Activated CD4-positive, alpha-beta T cell treated with anti-CD3 and anti-CD28 coated beads, Interleukin-10, Interleukin-2, amounts not matched to agents 100 ng/mL and 50 ng/mL, durations not matched to agents 16 hours and 8 hours (primary cell): ENCODE data around the gene SLC17A2.

ENCODE experiments used
- DNase-seq: peaks from one replicate; pipeline ENCODE4 v3.0.0-alpha.2; 2020

The SLC17A2 gene

GRCh38 chr6:25882051-25882496, 48.4 kb downstream of the SLC17A2 start:
- DNase-seq: peak; percentile 73

- no peak for DNase-seq
Measured at GRCh38 chr6:25880601-25881000, 49.9 kb downstream of the SLC17A2 start.

- no peak for DNase-seq
Measured at GRCh38 chr6:25878721-25879322, 51.7 kb downstream of the SLC17A2 start.

GRCh38 chr6:25875926-25876602, 54.4 kb downstream of the SLC17A2 start:
- no peak for DNase-seq

DNA sequence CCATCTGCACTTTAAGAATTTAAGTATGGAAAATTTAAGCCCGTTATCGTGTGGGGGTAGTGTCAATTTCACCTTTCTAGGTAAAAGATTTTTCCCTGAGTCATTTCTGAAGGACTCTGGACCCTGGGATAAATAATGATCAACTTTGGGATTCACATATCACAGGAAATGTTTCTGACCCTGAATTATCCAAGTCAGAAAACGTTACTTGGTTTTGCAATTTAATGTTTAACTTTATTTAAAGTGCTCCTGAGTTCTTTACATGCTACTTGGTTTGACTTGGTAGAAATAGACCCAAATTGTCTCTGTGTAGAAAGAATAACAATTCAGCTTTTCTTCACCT, 55.0 kb downstream of the SLC17A2 start:
- no peak for DNase-seq

GRCh38 chr6:25874822-25875562, 55.5 kb downstream of the SLC17A2 start:
- peak; percentile 49 for DNase-seq

DNA sequence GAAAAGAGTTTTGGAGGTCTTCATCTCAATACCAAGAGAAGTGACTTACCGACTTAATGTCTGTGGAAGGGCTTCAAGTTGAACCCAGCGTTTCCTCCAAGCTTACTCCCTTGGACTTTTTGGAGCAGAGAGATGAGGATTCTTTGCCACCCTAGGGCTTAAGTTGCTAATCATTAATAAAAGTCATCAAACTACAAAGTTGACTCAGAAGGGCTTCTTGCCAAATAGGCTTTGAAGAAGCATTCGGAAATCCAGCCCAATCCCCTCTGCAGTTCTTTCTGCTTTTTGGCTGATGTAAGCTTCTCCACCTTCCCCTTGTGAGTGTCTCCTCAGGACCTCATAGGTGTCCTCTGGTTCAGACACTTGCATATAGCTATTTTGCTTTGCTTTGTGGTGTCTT, 56.4 kb downstream of the SLC17A2 start, which contains the start of gene SLC17A3:
TSS of gene SLC17A3 (minus strand) at position 126 of the 400 bp plus-strand sequence. CDS start 5,856 bp downstream, outside the sequence.
- DNase-seq: no peak

- no peak for DNase-seq
Measured at GRCh38 chr6:25872814-25873213, 57.7 kb downstream of the SLC17A2 start.

DNA sequence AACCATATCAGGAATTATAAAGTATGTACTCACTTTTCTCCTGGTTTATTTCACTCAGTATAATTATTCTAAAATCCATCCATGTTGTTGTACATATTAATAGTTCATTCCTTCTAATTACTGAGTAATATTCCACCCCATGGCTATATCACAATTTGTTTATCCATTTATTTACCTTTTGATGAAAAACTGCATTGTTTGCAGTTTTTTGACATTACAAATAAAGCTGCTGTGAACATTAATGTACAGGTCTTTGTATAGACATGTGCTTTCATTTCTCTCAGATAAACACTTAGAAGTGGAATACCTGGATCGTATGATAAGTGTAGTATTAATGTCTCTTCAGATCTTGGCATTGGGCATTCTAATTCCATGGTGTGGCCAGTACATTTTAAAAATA, 60.7 kb downstream of the SLC17A2 start:
- no peak for DNase-seq

DNA sequence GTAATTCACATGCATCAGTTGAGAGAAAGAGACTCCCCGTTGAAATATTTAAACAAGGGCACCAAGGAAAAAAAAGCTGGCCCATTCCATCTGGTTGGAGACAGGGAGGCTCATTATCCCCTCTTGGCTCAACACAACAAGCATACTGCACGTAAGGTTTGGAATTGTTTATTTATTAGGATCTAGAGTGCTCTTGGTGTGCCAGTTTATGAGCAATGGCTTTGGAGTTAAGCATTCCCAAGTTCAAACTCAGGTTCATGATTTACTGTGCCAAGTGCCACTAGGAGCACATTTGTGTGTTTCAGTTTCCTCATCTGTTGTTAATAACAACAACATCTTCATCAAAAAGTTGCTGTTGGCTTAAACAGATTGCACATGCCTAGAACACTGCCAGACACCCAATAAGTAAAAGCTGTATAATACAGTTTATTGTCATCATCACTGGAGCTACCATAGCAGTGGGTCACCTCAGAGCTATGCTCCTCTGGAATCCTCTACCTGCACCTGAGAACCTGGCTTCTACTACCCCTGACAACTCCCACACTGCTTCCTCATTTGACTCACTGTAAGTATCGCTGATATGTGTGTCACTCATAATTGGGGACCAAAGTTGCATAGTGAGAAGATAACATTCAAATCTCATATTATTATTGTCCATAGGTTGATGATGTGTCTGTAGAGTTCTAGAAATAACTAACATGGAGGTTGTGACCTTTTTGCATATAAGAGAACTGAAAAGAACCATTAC, 61.9 kb downstream of the SLC17A2 start:
- DNase-seq: no peak

- peak; percentile 35 for DNase-seq
Measured at GRCh38 chr6:25866011-25866410, 64.5 kb downstream of the SLC17A2 start.

DNA sequence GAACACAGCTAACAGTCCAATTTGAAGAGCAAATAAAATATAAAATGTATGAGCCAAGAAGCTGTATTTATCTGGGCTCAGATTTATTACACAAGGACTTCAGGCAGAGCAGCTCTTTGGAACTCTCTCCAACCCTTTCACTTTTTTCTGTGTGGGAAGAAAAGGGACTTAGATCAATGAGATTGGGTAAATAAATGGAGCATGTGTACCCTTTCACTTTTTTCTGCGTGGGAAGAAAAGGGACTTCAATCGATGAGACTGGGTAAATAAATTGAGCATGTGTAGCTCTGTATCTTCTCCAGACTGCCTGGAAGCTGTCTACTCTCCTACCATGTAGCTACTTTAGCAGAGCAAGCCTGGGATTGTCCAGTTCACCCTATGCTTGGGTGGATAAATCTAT, 67.1 kb downstream of the SLC17A2 start:
- no peak for DNase-seq
